ENCODE measurements around the gene ENOX1.

Gene ENOX1

DNA sequence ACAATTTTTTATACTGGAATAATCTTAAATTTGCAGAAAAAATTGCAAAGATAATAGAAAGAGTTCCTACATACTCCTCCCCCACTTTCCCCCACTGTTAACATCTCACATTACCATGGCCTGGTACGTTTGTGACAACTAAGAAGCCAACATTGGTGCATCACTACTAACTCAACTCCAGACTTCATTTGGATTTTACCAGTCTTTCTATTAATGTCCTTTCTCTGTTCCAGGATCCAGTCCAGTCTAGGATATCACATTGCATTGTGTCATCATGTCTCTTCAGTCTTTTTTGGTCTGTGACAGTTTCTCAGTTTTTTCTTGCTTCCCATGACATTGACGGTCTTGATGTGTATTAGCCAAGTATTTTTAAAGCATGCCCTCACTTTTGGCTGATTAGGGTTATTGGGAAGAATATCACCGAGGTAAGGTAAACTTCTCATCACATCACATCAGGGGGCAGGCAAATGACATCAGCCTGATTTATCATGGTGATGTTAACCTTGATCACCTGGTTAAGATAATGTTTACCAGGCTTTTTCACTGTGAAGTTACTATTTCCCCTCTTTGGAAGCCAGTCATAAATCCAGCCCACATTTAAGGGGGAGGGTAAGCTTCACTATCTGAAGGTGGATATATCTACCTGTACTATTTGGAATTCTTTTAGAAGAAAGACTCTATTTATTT is 322.1 kb downstream of the ENOX1 start:
- no peak for TF ChIP-seq CTCF (IDR thresholded peaks at IDR 0.05)

DNA sequence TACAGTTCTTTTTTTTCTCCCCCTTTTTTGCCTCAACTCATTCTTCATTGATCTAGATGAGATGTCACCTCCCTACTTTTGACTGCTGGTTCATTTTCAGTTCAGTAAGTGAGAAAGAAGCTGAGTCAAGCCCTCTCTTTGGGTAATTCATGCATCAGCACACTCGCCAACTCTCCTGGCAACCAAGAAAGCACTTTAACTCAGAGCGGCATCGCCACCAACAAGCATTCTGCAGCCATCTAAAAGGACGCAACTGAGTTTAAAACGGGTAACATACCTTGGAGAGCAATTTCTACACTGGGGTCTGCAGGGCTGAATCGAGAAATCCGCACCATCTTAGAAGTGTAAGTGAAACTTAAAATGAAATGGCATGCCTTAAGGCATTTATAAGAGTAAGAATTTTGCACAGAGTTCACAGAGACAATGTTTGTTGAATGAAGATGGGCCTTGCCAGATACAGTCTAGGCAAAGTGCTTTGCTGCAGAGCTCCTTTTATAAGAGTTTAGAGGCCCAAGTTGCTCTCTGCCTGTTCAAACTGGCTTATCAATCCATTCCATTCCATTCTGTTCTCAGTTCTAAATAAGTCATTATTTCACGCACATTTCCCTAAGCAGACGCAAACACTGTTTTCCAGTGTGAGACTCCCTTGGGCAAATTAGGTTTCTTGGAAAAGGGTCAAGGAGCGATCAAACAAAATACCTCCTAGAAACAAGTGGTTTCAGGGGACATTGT is 338.0 kb downstream of the ENOX1 start:
- TF ChIP-seq CTCF (IDR thresholded peaks at IDR 0.05), result no peak

DNA sequence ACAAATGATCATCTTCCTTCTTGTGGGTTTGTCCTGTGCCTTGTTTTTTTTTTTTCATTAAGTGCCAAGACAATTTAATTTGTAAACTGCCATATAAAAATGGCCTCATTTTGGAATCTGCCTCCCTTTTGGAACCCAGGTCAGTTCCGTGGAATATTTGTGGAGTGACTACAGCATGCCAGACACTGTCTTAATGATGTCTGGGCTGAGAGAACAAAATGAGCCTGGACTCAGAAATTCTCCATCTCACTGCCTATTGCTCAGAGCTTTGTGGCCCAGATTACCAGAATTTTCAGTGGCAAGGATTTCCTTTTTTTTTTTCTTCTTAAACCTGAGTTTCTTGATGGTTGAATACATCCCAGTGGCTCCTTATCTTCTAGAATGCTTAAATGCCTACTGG is 340.6 kb downstream of the ENOX1 start:
- no peak for TF ChIP-seq CTCF (IDR thresholded peaks at IDR 0.05)

GRCh38 chr13:43445668-43446067 is 341.1 kb downstream of the ENOX1 start:
- TF ChIP-seq CTCF (IDR thresholded peaks at IDR 0.05), result no peak

- no peak for TF ChIP-seq CTCF (IDR thresholded peaks at IDR 0.05)
Measured at GRCh38 chr13:43444081-43444480, 342.7 kb downstream of the ENOX1 start.

DNA sequence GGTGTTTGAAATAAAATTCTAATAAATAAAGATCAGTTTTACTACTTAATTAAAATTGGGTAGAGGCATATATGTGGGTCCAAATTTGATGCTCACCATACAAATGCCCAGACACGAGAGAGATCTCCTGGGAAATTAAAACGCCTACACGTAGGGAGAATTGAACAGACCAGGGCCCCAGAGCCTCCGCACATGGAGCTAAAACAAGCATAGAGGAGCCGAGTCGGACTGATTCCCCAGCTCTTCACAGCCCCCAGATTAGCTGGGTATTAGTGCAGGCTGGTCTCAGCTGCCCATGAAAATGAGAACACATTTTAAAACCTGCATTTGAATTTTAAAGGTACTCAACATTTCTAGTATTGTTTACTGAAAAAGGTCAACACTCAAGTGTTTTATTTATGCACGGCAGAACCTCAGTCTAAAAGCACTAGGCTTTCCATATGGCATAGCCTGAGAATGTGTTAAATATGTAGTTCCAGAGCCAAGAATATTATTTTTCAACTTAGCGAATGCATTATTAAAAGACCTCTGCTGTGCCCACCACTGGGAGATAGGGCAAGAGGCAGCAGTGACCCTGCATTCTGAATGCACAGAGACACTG is 344.8 kb downstream of the ENOX1 start:
- TF ChIP-seq CTCF (IDR thresholded peaks at IDR 0.05), result no peak

GRCh38 chr13:43441464-43441863 is 345.3 kb downstream of the ENOX1 start:
- TF ChIP-seq CTCF (IDR thresholded peaks at IDR 0.05), result no peak

Measured in LNCAP (cell line).